ENCODE measurements around the gene ARMC5. TPM values are rescaled to one million over a fixed set of nuclear protein-coding genes. Genes with fewer than 3 reads are reported as not detected.

Gene ARMC5
- polyA plus RNA-seq, 1 of the 3 experiments (the other 2 are of a cell fraction), result 8.9 TPM

- ChIA-PET POLR2A (no interaction called here), CTCF (no interaction called here)
- 43% methylated on average over 5 of the region's 5 CpGs for WGBS (ENCODE audit: low lambda C conversion rate)
- no peaks in the 10 kb centered on the region for H3F3A ChIP-seq (replicated peaks; ENCODE audit: insufficient read depth)
- no peak overlapping the region for H3K4me2 ChIP-seq
- no peak for DNase-seq
- no peak overlapping the region for H2AFZ ChIP-seq (ENCODE audit: low read depth)
- H4K20me1 ChIP-seq (ENCODE audit: insufficient read depth), result no peaks in the 10 kb centered on the region
- no peaks in the 10 kb centered on the region for H3K36me3 ChIP-seq (replicated peaks in 1 of 2; ENCODE audit: control insufficient read depth in 1 of 2, insufficient read depth in 2 of 2, low read length in 1 of 2)
- H3K79me2 ChIP-seq (ENCODE audit: insufficient read depth), result no peaks in the 10 kb centered on the region
- H3K9ac ChIP-seq, result no peak overlapping the region
- peaks cover 48% of the 10 kb centered on the region; the same call in 1 of the 2 replicates for H3K27me3 ChIP-seq (ENCODE audit: insufficient read depth)
- no peaks in the 10 kb centered on the region for H3K9me2 ChIP-seq
- no peaks in the 10 kb centered on the region for H3K4me1 ChIP-seq (ENCODE audit: control insufficient read depth in 1 of 2, insufficient read depth in 2 of 2, low read depth in 1 of 2, low read length in 1 of 2)
- TF ChIP-seq ELF1 (IDR thresholded peaks at IDR 0.05), result no peak
- no peak for TF ChIP-seq RXRA (IDR thresholded peaks at IDR 0.05; ENCODE audit: borderline replicate concordance, low read depth)
- TF ChIP-seq MEF2A (IDR thresholded peaks at IDR 0.05; ENCODE audit: borderline replicate concordance, low read depth), result no peak
- H3K9me3 ChIP-seq, result no peaks in the 10 kb centered on the region
- no peak overlapping the region for H3K4me3 ChIP-seq (ENCODE audit: low read depth in 2 of 2, low read length in 1 of 2)
- H3K27ac ChIP-seq (ENCODE audit: low read depth in 2 of 2, low read length in 1 of 2), result no peak overlapping the region
These were observed 45.9 kb upstream of the ARMC5 start for GRCh38 chr16:31413381-31413780.

GRCh38 chr16:31413943-31414342, 45.4 kb upstream of the ARMC5 start:
- Histone ChIP-seq H3K4me3 (ENCODE audit: low read depth in 2 of 2, low read length in 1 of 2) (no peak overlapping the region), H3K27ac (ENCODE audit: low read depth in 2 of 2, low read length in 1 of 2) (no peak overlapping the region), H3K79me2 (ENCODE audit: insufficient read depth) (no peaks in the 10 kb centered on the region), H4K20me1 (ENCODE audit: insufficient read depth) (no peaks in the 10 kb centered on the region), H3K36me3 (replicated peaks in 1 of 2; ENCODE audit: control insufficient read depth in 1 of 2, insufficient read depth in 2 of 2, low read length in 1 of 2) (no peaks in the 10 kb centered on the region), H3K9me3 (no peaks in the 10 kb centered on the region), H3K9me2 (no peaks in the 10 kb centered on the region), H3K9ac (no peak overlapping the region), H3K27me3 (ENCODE audit: insufficient read depth) (peaks cover 43% of the 10 kb centered on the region; the same call in 1 of the 2 replicates), H3F3A (replicated peaks; ENCODE audit: insufficient read depth) (no peaks in the 10 kb centered on the region), H3K4me1 (ENCODE audit: control insufficient read depth in 1 of 2, insufficient read depth in 2 of 2, low read depth in 1 of 2, low read length in 1 of 2) (no peaks in the 10 kb centered on the region), H2AFZ (ENCODE audit: low read depth) (no peak overlapping the region), H3K4me2 (no peak overlapping the region)
- TF ChIP-seq POLR2AphosphoS5 (IDR thresholded peaks at IDR 0.05; ENCODE audit: low read depth, low read length), result no peak
- TF ChIP-seq GATA2 (CRISPR knock-in tag; IDR thresholded peaks at IDR 0.05), result no peak
- no peak for TF ChIP-seq TAF1 (IDR thresholded peaks at IDR 0.05; ENCODE audit: borderline replicate concordance, low read depth, low read length)
- WGBS (ENCODE audit: low lambda C conversion rate), result 25% methylated on average over 4 of the region's 4 CpGs
- ChIA-PET CTCF (no interaction called here), POLR2A (no interaction called here)
- DNase-seq, result no peak

- no peak overlapping the region for H2AFZ ChIP-seq (ENCODE audit: low read depth)
- CTCF ChIA-PET, result no interaction called here
- no peaks in the 10 kb centered on the region for H3K4me1 ChIP-seq (ENCODE audit: control insufficient read depth in 1 of 2, insufficient read depth in 2 of 2, low read depth in 1 of 2, low read length in 1 of 2)
- H3K4me2 ChIP-seq, result no peak overlapping the region
- no peaks in the 10 kb centered on the region for H3K36me3 ChIP-seq (replicated peaks in 1 of 2; ENCODE audit: control insufficient read depth in 1 of 2, insufficient read depth in 2 of 2, low read length in 1 of 2)
- H3K79me2 ChIP-seq (ENCODE audit: insufficient read depth), result no peaks in the 10 kb centered on the region
- no peaks in the 10 kb centered on the region for H3K9me3 ChIP-seq
- no peak for DNase-seq
- H3K9me2 ChIP-seq, result no peaks in the 10 kb centered on the region
- no peak overlapping the region for H3K27ac ChIP-seq (ENCODE audit: low read depth in 2 of 2, low read length in 1 of 2)
- no peaks in the 10 kb centered on the region for H3F3A ChIP-seq (replicated peaks; ENCODE audit: insufficient read depth)
- H3K9ac ChIP-seq, result no peak overlapping the region
- POLR2A ChIA-PET, result no interaction called here
- no peaks in the 10 kb centered on the region for H4K20me1 ChIP-seq (ENCODE audit: insufficient read depth)
- peaks cover 41% of the 10 kb centered on the region; the same call in 1 of the 2 replicates for H3K27me3 ChIP-seq (ENCODE audit: insufficient read depth)
- no peak overlapping the region for H3K4me3 ChIP-seq (ENCODE audit: low read depth in 2 of 2, low read length in 1 of 2)
- 21% methylated on average over 3 of the region's 4 CpGs for WGBS (ENCODE audit: low lambda C conversion rate)
- TF ChIP-seq RAD21 (IDR thresholded peaks at IDR 0.05; ENCODE audit: low read length) (no peak), CHD2 (IDR thresholded peaks at IDR 0.05; ENCODE audit: low read length, partially characterized antibody) (no peak), MXI1 (IDR thresholded peaks at IDR 0.05; ENCODE audit: low read depth, low read length) (no peak), JUND (IDR thresholded peaks at IDR 0.05) (no peak), MAX (IDR thresholded peaks at IDR 0.05; ENCODE audit: low read depth) (no peak), YY1 (IDR thresholded peaks at IDR 0.05; ENCODE audit: low read depth) (no peak), RFX5 (IDR thresholded peaks at IDR 0.05; ENCODE audit: low read length) (no peak), FOSL2 (IDR thresholded peaks at IDR 0.05; ENCODE audit: borderline replicate concordance, low read depth) (no peak), FOXM1 (IDR thresholded peaks at IDR 0.05; ENCODE audit: low read depth) (no peak), GABPA (IDR thresholded peaks at IDR 0.05; ENCODE audit: low read depth) (no peak), SMC3 (IDR thresholded peaks at IDR 0.05; ENCODE audit: low read depth, low read length) (no peak), RCOR1 (IDR thresholded peaks at IDR 0.05; ENCODE audit: low read length) (no peak), REST (IDR thresholded peaks at IDR 0.05; ENCODE audit: low read depth, low read length) (no peak), SIN3A (IDR thresholded peaks at IDR 0.05; ENCODE audit: borderline replicate concordance, low read depth, low read length) (no peak)
- TF ChIP-seq, protein P1, sequence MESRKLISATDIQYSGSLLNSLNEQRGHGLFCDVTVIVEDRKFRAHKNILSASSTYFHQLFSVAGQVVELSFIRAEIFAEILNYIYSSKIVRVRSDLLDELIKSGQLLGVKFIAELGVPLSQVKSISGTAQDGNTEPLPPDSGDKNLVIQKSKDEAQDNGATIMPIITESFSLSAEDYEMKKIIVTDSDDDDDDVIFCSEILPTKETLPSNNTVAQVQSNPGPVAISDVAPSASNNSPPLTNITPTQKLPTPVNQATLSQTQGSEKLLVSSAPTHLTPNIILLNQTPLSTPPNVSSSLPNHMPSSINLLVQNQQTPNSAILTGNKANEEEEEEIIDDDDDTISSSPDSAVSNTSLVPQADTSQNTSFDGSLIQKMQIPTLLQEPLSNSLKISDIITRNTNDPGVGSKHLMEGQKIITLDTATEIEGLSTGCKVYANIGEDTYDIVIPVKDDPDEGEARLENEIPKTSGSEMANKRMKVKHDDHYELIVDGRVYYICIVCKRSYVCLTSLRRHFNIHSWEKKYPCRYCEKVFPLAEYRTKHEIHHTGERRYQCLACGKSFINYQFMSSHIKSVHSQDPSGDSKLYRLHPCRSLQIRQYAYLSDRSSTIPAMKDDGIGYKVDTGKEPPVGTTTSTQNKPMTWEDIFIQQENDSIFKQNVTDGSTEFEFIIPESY (IDR thresholded peaks at IDR 0.05; ENCODE audit: borderline replicate concordance, low read depth), result no peak
These were observed 44.6 kb upstream of the ARMC5 start for GRCh38 chr16:31414706-31415105.
